ENCODE results near the gene LMOD2. TPM values are rescaled to one million over a fixed set of nuclear protein-coding genes. Genes with fewer than 3 reads are reported as not detected.

LMOD2 gene
- total and polyA plus RNA-seq, 2 donors (not counting 3 experiments of a cell fraction or from before 2014, with no cell fraction given): not detected

GRCh38 chr7:123673137-123673732 is 17.6 kb downstream of the LMOD2 start:
- FAIRE-seq: no peak
- H3K4me3 ChIP-seq (replicated peaks in 1 of 3; ENCODE audit: insufficient read depth in 1 of 3, low read depth in 1 of 3, low read length in 3 of 3): no peak overlapping the region
- no peak overlapping the region for H3K9ac ChIP-seq (replicated peaks; ENCODE audit: extremely low read depth, insufficient read depth, low read length)
- H3K4me1 ChIP-seq (ENCODE audit: control insufficient read depth, extremely low read depth, insufficient read depth, low read length): no peaks in the 10 kb centered on the region
- TF ChIP-seq FOS (IDR thresholded peaks at IDR 0.05; ENCODE audit: borderline replicate concordance, insufficient read depth, low read length) (no peak), MAX (IDR thresholded peaks at IDR 0.05; ENCODE audit: insufficient read depth, insufficient read length) (no peak), POLR2AphosphoS5 (IDR thresholded peaks at IDR 0.05; ENCODE audit: insufficient read depth, low read depth, low read length) (no peak), POLR2A (IDR thresholded peaks at IDR 0.05; ENCODE audit: low read depth, low read length) (no peak), MYC (IDR thresholded peaks at IDR 0.05; ENCODE audit: low read depth, low read length) (no peak), JUN (IDR thresholded peaks at IDR 0.05; ENCODE audit: borderline replicate concordance, insufficient read depth, insufficient read length, low read depth) (no peak), GATA2 (IDR thresholded peaks at IDR 0.05; ENCODE audit: insufficient read depth, insufficient read length, low read depth, low read length) (no peak), CTCF (IDR thresholded peaks at IDR 0.05; ENCODE audit: extremely low read depth in 1 of 2, insufficient read depth in 1 of 2, low read depth in 1 of 2, low read length in 2 of 2) (no peak), EZH2 (IDR thresholded peaks at IDR 0.05; ENCODE audit: borderline replicate concordance, low read depth, low read length, severe bottlenecking) (no peak)
- POLR2A ChIA-PET: no interaction called here
- no peak overlapping the region for H3K4me2 ChIP-seq (ENCODE audit: insufficient read depth, low read length)
- no peak overlapping the region for H2AFZ ChIP-seq (ENCODE audit: low read depth, low read length)
- CTCF ChIA-PET: interaction anchor here (2.3 kb wide), 1 partner anchor 9 kb away, joined by 12 read pairs; no protein-coding TSS in a partner anchor
- H4K20me1 ChIP-seq (replicated peaks; ENCODE audit: control insufficient read depth, extremely low read depth, insufficient read depth, low read length): no peaks in the 10 kb centered on the region
- H3K9me3 ChIP-seq (replicated peaks; ENCODE audit: control insufficient read depth, insufficient read depth, low read length): no peaks in the 10 kb centered on the region
- dilution Hi-C loops (cut with MboI; ENCODE audit: extremely low pct_ligation_motif_present, low sequenced_read_pairs) (no loop called here), intact Hi-C loops (cut with micrococcal nuclease) (no loop called here)
- no TSS peak for BruUV-seq (replicated peaks)
- no peaks in the 10 kb centered on the region for H3K79me2 ChIP-seq (ENCODE audit: control insufficient read depth, insufficient read depth, low read length)
- H3K36me3 ChIP-seq (ENCODE audit: control insufficient read depth in 2 of 2, extremely low read depth in 1 of 2, insufficient read depth in 2 of 2, low read length in 2 of 2): no peaks in the 10 kb centered on the region
- no peaks in the 10 kb centered on the region for H3K27me3 ChIP-seq (ENCODE audit: control insufficient read depth in 2 of 2, insufficient read depth in 2 of 2, low read length in 2 of 2)
- H3K9me1 ChIP-seq (replicated peaks; ENCODE audit: control insufficient read depth, extremely low read depth, insufficient read depth, low read length): no peaks in the 10 kb centered on the region
- H3K27ac ChIP-seq (ENCODE audit: insufficient read depth, low read depth, low read length): no peak overlapping the region
- DNase-seq (ENCODE audit: low read depth, low spot score): no peak
